Activated naive CD4-positive, alpha-beta T cell treated with anti-CD3 and anti-CD28 coated beads, Interleukin-2, amount 10 ng/mL, durations not matched to agents 7 days and 5 days (primary cell): ENCODE data around the gene FBXO41.
A peak's percentile ranks its signal among the peaks of the same experiment; 100 is the strongest.

Experiments
- CTCF ChIA-PET: fragments of 350-600 bp; sonication (Branson Sonifier 250); formaldehyde crosslinking; loops from one replicate; lab custom pipeline; 2021; ENCODE audit warnings: antibody characterized with exemption; lab: Charles Lee
- DNase-seq: peaks from one replicate; pipeline ENCODE4 v3.0.0-alpha.2; 2020
- H3K27ac Mint-ChIP-seq: one replicate; pipeline ENCODE4 v1.8.0; 2021; ENCODE audit warnings: mild to moderate bottlenecking, moderate library complexity, mixed read lengths
- H3K27me3 Mint-ChIP-seq: one replicate; pipeline ENCODE4 v1.8.0; 2021; ENCODE audit warnings: mild to moderate bottlenecking, mixed read lengths
- H3K36me3 Mint-ChIP-seq: one replicate; pipeline ENCODE4 v1.8.0; 2021; ENCODE audit warnings: mixed read lengths
- H3K4me1 Mint-ChIP-seq: one replicate; pipeline ENCODE4 v1.8.0; 2021; ENCODE audit warnings: mixed read lengths
- H3K4me3 Mint-ChIP-seq: one replicate; pipeline ENCODE4 v1.8.0; 2021; ENCODE audit warnings: mild to moderate bottlenecking, moderate library complexity, mixed read lengths
- H3K9me3 Mint-ChIP-seq: one replicate; pipeline ENCODE4 v1.8.0; 2021; ENCODE audit warnings: mixed read lengths

FBXO41 gene

DNA sequence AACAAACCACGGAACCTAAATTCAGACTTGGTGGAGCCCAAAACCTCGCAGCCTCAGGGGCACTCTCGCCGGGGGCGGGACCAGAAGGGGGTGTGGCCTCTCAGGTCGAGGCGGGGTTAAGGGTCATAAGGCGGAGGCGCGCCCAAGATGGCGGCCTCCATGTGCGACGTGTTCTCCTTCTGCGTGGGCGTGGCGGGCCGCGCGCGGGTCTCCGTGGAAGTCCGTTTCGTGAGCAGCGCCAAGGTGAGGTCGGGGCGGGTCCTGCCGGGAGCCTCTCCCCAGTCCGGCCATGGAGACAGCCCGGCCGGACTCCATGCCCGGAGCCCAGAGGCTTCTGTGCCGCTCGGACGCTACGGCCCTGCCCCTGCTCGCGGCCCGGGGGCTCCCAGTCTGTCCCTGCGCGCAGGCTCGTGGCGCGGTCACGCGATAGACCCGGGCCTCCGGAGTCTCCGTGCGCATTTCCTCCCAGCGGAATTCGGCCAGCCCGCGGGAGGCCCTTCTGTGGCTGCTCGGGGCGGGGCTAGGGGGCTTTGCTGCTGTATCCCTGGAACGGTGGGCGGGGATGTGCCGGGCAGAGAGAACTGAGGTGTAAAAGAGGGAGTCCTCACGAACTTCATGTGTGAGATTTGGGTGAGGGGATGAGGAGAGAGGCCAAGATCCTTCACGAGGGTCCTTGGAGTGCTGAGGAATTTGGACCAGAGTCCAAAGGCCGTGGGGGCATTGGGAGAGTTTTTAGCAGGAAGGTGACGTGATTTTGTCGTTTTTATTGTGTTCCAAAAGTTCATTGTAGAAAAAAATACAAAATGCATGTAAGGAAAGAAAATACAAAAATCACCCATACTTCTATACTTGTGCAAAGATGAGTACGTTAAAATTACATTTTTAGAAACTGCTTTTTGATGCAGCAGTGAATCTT is 69.9 kb downstream of the FBXO41 start, which contains the start of gene SMYD5:
TSS of gene SMYD5 (plus strand) at position 126 of the 916 bp plus-strand sequence. CDS start at position 148, 22 bp downstream.
- peaks cover 6% of the 10 kb centered on the region for H3K27me3 Mint-ChIP-seq
- H3K4me1 Mint-ChIP-seq = peaks cover 32% of the 10 kb centered on the region
- peak; percentile 95 for DNase-seq
- CTCF ChIA-PET = interaction anchor here (0.6 to 4.5 kb wide), 9 partner anchors 17 to 321 kb away, joined by 3 to 28 read pairs (median 6); partner anchors contain the start of gene PRADC1
- no peaks in the 10 kb centered on the region for H3K36me3 Mint-ChIP-seq
- H3K27ac Mint-ChIP-seq = peak within 1 kb of the TSS; percentile 91
- peak within 1 kb of the TSS; percentile 92 for H3K4me3 Mint-ChIP-seq
- no peaks in the 10 kb centered on the region for H3K9me3 Mint-ChIP-seq

DNA sequence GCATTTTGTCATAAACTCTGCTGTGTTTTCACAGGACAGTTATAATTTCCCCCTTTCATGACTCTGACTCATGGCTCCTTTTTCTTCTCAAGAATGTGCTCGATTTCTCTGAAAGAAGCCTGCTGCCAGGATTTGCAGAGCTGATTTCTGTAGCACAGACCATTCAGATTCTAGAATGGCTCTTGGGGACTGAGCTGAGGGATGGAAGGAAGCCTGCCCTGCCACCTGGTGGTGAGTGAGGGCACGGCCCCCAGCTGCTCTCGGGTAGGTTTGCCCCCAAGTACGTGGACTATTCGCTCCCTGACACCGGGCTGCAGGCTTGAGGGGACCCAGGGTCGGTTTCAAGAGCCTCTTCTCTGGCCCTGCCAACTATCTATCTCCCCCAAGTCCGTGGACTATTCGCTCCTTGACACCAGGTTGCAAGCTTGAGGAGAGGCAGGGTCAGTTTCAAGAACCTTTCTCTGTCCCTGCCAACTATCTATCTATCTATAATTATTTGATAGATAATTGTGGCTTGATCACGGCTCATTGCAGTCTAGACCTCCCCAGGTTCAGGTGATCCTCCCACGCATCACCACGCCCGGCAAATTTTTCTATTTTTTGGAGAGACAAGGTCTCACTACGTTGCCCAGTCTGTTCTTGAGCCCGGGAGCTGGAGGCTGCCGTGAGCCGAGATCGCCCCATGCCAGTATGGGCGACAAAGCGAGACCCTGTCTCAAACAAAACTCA is 71.7 kb downstream of the FBXO41 start:
- DNase-seq = peak; percentile 79
- H3K4me3 Mint-ChIP-seq = no peak overlapping the region
- H3K27me3 Mint-ChIP-seq = peaks cover 20% of the 10 kb centered on the region
- peaks cover 32% of the 10 kb centered on the region for H3K4me1 Mint-ChIP-seq
- no peak overlapping the region for H3K27ac Mint-ChIP-seq
- no peaks in the 10 kb centered on the region for H3K9me3 Mint-ChIP-seq
- no peaks in the 10 kb centered on the region for H3K36me3 Mint-ChIP-seq
- CTCF ChIA-PET = interaction anchor here (0.6 to 4.5 kb wide), 23 partner anchors 8 to 319 kb away, joined by 3 to 28 read pairs (median 6); partner anchors contain the start of genes CCT7, NOTO and PRADC1

DNA sequence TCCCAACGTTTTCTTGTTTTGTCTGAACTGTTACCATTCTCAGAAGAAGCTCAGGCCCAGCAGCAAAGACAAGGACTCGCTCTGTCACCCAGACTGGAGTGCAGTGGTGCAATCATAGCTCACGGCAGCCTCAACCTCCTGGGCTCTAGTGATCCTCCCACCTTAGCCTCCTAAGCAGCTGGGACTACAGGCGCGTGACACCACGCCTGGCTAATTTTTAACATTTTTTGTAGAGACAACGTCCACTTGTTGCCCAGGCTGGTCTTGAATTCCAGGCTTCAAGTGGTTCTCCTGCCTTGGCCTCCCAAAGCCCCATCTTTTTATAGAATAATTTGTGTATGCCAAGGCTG is 72.2 kb downstream of the FBXO41 start:
- Mint-ChIP-seq H3K4me3 (no peak overlapping the region), H3K27me3 (peaks cover 25% of the 10 kb centered on the region), H3K9me3 (no peaks in the 10 kb centered on the region), H3K4me1 (peaks cover 32% of the 10 kb centered on the region), H3K36me3 (no peaks in the 10 kb centered on the region), H3K27ac (no peak overlapping the region)
- no peak for DNase-seq
- CTCF ChIA-PET = interaction anchor here (0.6 to 4.5 kb wide), 22 partner anchors 8 to 319 kb away, joined by 3 to 28 read pairs (median 6); partner anchors contain the start of genes CCT7, NOTO and PRADC1

DNA sequence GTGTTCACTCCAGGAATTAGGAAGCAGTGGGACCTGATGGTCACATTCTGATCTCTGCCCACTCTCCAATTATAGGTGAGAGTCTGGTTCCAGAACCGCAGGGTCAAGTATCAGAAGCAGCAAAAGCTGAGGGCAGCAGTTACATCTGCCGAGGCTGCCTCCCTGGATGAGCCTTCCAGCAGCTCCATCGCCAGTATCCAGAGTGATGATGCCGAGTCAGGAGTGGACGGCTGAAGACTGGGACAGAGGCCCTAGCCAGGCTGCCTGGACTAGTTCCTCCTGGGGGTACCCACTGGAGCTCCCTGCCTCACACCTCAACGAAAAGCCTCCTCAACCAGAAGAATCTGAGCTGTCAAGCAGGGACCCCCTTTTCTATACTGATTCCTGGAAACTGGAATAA is 73.6 kb downstream of the FBXO41 start:
- H3K9me3 Mint-ChIP-seq = no peaks in the 10 kb centered on the region
- H3K27ac Mint-ChIP-seq = no peak overlapping the region

DNA sequence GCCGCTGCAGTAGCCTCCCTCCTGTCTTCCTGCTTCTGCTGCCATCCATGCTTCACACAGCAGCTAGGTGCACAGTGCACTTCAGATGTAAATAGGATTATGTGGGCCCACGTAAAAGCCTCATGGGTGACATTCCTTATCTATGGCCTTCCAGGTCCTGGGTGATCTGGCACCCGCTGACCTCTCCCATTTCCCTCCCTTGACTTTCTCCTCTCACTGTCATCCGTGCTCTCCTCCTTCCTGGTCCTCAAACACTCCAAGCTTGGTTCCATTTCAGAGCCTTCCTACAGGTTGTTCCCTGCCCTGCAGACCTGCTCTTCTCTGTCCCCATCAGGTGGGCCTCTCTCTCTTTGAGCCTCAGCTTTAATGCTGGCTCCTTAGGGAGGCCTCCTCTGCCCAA is 74.3 kb downstream of the FBXO41 start:
- H3K4me3 Mint-ChIP-seq = no peak overlapping the region
- peaks cover 24% of the 10 kb centered on the region for H3K4me1 Mint-ChIP-seq
- H3K27me3 Mint-ChIP-seq = peaks cover 44% of the 10 kb centered on the region
- no peak overlapping the region for H3K27ac Mint-ChIP-seq
- no peaks in the 10 kb centered on the region for H3K36me3 Mint-ChIP-seq
- DNase-seq = no peak
- no peaks in the 10 kb centered on the region for H3K9me3 Mint-ChIP-seq
- CTCF ChIA-PET = interaction anchor here (0.7 to 4.5 kb wide), 6 partner anchors 8 to 317 kb away, joined by 3 to 26 read pairs (median 4); partner anchors contain the start of gene NOTO

More for the DNA sequence above, 73.6 kb downstream of the FBXO41 start:
- CTCF ChIA-PET = interaction anchor here (0.7 to 4.5 kb wide), 5 partner anchors 9 to 317 kb away, joined by 3 to 26 read pairs (median 4); partner anchors contain the start of gene NOTO
- Mint-ChIP-seq H3K27me3 (peaks cover 37% of the 10 kb centered on the region), H3K36me3 (no peaks in the 10 kb centered on the region), H3K4me3 (no peak overlapping the region), H3K4me1 (peaks cover 30% of the 10 kb centered on the region)
- no peak for DNase-seq

DNA sequence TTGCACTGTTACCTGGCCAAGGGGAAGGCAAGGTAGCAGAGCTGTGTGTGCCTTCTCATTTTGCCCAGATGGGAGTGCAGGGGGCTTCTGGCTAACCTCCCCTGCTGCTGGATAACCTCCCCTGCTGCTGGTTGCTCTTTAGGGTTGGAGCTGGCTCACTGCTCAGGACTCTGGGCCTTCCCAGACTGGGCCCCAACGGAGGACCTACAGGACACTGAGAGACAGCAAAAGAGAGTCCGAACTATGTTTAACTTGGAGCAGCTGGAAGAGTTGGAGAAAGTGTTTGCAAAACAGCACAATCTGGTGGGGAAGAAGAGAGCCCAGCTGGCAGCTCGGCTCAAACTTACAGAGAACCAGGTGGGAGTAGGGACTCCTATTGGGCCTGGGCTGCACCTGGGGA is 76.0 kb downstream of the FBXO41 start:
- no peak for DNase-seq
- CTCF ChIA-PET = interaction anchor here (1.3 to 1.4 kb wide), 2 partner anchors 31 to 316 kb away, joined by 3 to 4 read pairs; no protein-coding TSS in a partner anchor
- Mint-ChIP-seq H3K36me3 (no peaks in the 10 kb centered on the region), H3K4me3 (no peak overlapping the region), H3K4me1 (peaks cover 10% of the 10 kb centered on the region), H3K9me3 (no peaks in the 10 kb centered on the region), H3K27ac (no peak overlapping the region), H3K27me3 (peaks cover 62% of the 10 kb centered on the region)

DNA sequence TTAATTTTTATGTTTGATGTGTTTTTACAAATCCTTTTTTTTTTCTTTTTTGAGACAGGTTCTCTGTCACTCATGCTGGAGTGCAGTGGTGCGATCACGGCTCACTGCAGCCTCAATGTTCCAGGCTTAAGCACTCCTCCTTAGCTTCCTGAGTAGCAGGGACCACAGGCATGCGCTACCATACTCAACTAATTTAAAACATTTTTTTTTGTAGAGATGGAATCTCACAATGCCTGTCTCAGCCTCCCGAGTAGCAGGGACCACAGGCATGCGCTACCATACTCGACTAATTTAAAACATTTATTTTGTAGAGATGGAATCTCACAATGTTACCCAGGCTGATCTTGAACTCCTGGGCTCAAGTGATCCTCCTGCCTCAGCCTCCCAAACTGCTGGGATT is 78.7 kb downstream of the FBXO41 start:
- Mint-ChIP-seq H3K9me3 (no peaks in the 10 kb centered on the region), H3K4me3 (no peak overlapping the region), H3K36me3 (no peaks in the 10 kb centered on the region), H3K4me1 (peaks cover 7% of the 10 kb centered on the region), H3K27me3 (peaks cover 86% of the 10 kb centered on the region), H3K27ac (no peak overlapping the region)
- CTCF ChIA-PET = no interaction called here
- DNase-seq = no peak
